Fibroblast of lung (primary cell): Measurements from ENCODE around the gene VASN. TPM values are rescaled to one million over a fixed set of nuclear protein-coding genes. Genes with fewer than 3 reads are reported as not detected.
A peak's percentile ranks its signal among the peaks of the same experiment; 100 is the strongest.

Experiments
- DNase-seq, 2 donors: peaks; one replicate each; pipeline versions ENCODE4 v3.0.0 to v3.0.0-alpha.2; 2010; ENCODE audit warnings: low read depth in 2 of 2
- H2AFZ ChIP-seq: 2 replicates; pipeline ENCODE4 v1.5.1; 2012; ENCODE audit warnings: low read length, control low read depth, inconsistent platforms
- H3K27ac ChIP-seq: 2 replicates; pipeline ENCODE4 v1.5.1; 2011; ENCODE audit warnings: low read length, control low read depth; ENCODE audit not compliant: insufficient read depth
- H3K27me3 ChIP-seq: 2 replicates; pipeline ENCODE4 v1.5.1; 2011; ENCODE audit warnings: mild to moderate bottlenecking, low read length; ENCODE audit not compliant: control insufficient read depth, insufficient read depth
- H3K36me3 ChIP-seq: 2 replicates; pipeline ENCODE4 v1.5.1; 2011; ENCODE audit warnings: low read length; ENCODE audit not compliant: control insufficient read depth, insufficient read depth
- H3K4me1 ChIP-seq: 2 replicates; pipeline ENCODE4 v1.5.1; 2011; ENCODE audit warnings: low read length; ENCODE audit not compliant: control insufficient read depth, insufficient read depth; ENCODE audit errors: extremely low read depth
- H3K4me2 ChIP-seq: 2 replicates; pipeline ENCODE4 v1.5.1; 2011; ENCODE audit warnings: low read length, control low read depth; ENCODE audit not compliant: insufficient read depth; ENCODE audit errors: extremely low read depth
- H3K4me3 ChIP-seq, 4 experiments: fragments of 200-600 bp in 1 of 4; sonication (generic) in 1 of 4; replicated peaks in 1 of 4; 2 replicates each; pipeline ENCODE4 v1.5.1; 2011 to 2016; ENCODE audit warnings: low read length in 4 of 4, low read depth in 3 of 4, mild to moderate bottlenecking in 3 of 4, control low read depth in 2 of 4, inconsistent platforms in 1 of 4, mixed read lengths in 1 of 4; ENCODE audit not compliant: insufficient read depth in 1 of 4; ENCODE audit errors: control extremely low read depth in 1 of 4
- H3K79me2 ChIP-seq: 2 replicates; pipeline ENCODE4 v1.5.1; 2012; ENCODE audit warnings: mild to moderate bottlenecking, low read length, inconsistent platforms; ENCODE audit not compliant: control insufficient read depth, insufficient read depth
- H3K9ac ChIP-seq: 2 replicates; pipeline ENCODE4 v1.5.1; 2011; ENCODE audit warnings: mild to moderate bottlenecking, low read length, control low read depth; ENCODE audit not compliant: insufficient read depth
- H3K9me3 ChIP-seq: 2 replicates; pipeline ENCODE4 v1.5.1; 2012; ENCODE audit warnings: low read depth, low read length; ENCODE audit not compliant: control insufficient read depth, insufficient read depth
- H4K20me1 ChIP-seq: 2 replicates; pipeline ENCODE4 v1.5.1; 2011; ENCODE audit warnings: low read length; ENCODE audit not compliant: control insufficient read depth, insufficient read depth; ENCODE audit errors: extremely low read depth
- EZH2 ChIP-seq: IDR thresholded peaks from 2 replicates; pipeline ENCODE4 v1.5.1; 2012; ENCODE audit warnings: low read length, control low read depth, mild to moderate bottlenecking; ENCODE audit errors: missing control alignments
- polyA plus RNA-seq, 2 donors: library from polyadenylated mRNA; depleted of rRNA in 1 of 2; stranded (reverse) in 1 of 2; unstranded in 1 of 2; fragments of >200 nt; gene quantifications; 2 replicates each; pipeline ENCODE4 v1.2.1, GENCODE V29; 2011 to 2012; ENCODE audit warnings: missing spikeins in 1 of 2
- total RNA-seq: library from RNA; depleted of rRNA; stranded (reverse); fragments of >200 nt; gene quantifications from 2 replicates; pipeline ENCODE4 v1.2.1, GENCODE V29; 2014
- TF ChIP-seq, protein P1 (sequence below), 2 donors: IDR thresholded peaks in 1 of 2; conservative IDR thresholded peaks in 1 of 2; 1 replicate in 1 of 2; 2 replicates in 1 of 2; pipeline ENCODE4 v1.5.1; 2011 to 2012; ENCODE audit warnings: low read length in 2 of 2, control low read depth in 1 of 2, inconsistent platforms in 1 of 2, low read depth in 1 of 2, mild to moderate bottlenecking in 1 of 2

VASN gene
- total and polyA plus RNA-seq, 2 donors (not counting 1 experiment from before 2014, with no cell fraction given), result 61.9 to 79.4 TPM

DNA sequence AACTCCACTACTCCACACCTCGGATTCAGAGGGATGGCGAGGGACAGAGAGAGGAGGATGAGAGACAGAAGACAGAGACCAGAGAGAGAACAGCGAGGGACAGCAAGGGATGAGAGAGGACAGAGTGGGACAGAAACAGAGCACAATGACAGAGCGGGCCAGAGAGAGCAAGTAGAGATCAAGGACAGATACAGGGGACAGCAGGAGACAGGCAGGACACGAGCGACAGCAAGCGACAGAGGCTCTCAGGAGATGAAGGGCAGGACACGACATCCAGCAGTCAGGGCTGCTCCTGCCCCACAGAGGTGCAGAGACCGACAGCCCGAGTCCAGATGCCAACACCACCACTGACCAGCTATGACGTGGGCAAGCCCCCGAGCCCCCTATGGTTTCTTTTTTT is 29.9 kb downstream of the VASN start:
- Histone ChIP-seq H3K79me2 (no peaks in the 10 kb centered on the region), H3K4me1 (no peaks in the 10 kb centered on the region), H2AFZ (no peak overlapping the region), H3K9me3 (no peaks in the 10 kb centered on the region), H3K9ac (no peak overlapping the region), H3K27ac (no peak overlapping the region), H3K4me3 (no peak overlapping the region), H3K36me3 (peaks cover 10% of the 10 kb centered on the region), H3K27me3 (no peaks in the 10 kb centered on the region), H3K4me2 (no peak overlapping the region), H4K20me1 (no peaks in the 10 kb centered on the region)
- TF ChIP-seq EZH2, result no peak
- TF ChIP-seq, protein P1, sequence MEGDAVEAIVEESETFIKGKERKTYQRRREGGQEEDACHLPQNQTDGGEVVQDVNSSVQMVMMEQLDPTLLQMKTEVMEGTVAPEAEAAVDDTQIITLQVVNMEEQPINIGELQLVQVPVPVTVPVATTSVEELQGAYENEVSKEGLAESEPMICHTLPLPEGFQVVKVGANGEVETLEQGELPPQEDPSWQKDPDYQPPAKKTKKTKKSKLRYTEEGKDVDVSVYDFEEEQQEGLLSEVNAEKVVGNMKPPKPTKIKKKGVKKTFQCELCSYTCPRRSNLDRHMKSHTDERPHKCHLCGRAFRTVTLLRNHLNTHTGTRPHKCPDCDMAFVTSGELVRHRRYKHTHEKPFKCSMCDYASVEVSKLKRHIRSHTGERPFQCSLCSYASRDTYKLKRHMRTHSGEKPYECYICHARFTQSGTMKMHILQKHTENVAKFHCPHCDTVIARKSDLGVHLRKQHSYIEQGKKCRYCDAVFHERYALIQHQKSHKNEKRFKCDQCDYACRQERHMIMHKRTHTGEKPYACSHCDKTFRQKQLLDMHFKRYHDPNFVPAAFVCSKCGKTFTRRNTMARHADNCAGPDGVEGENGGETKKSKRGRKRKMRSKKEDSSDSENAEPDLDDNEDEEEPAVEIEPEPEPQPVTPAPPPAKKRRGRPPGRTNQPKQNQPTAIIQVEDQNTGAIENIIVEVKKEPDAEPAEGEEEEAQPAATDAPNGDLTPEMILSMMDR (conservative IDR thresholded peaks at IDR 0.05 in 1 of 2, IDR thresholded peaks at IDR 0.05 in 1 of 2; ENCODE audit: low read depth in 1 of 2, low read length in 2 of 2), result no peak
- DNase-seq, result no peak

DNA sequence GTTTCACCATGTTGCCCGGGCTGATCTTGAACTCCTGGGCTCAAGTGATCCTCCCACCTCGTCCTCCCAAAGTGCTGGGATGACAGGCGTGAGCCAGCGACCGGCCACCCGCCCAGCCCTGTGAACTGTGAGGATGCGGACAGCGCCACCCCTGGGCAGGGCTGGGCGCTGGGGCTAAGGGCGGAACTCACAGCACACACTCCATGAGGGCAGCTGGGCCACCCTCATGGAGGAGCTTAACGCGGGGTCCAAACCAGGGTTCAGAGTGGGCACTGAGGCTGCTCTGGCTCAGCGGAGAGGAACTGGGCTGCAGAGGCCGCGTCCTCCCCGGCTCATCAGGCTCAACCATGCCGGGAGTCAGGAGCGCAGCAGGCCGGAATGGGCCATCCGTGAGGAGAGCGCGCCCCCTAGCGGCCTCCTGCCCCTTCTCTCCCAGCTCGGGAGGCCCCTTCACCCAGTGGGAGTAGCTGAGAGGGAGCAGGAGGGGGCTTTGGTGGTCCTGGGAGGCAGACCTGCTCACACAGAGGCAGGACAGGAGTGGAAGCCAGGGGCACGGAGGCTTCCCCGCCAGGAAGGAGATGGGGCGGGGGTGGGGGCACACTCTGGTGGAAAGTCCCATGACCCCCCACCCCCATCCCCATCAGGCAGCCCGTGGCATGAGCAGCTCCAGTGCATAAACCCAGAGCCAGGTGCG is 30.9 kb downstream of the VASN start:
- H3K4me2 ChIP-seq, result peak overlapping the region; percentile 11
- peaks cover 14% of the 10 kb centered on the region for H3K36me3 ChIP-seq
- no peak overlapping the region for H3K4me3 ChIP-seq
- H3K4me1 ChIP-seq, result peaks cover under 1% of the 10 kb centered on the region
- H3K27me3 ChIP-seq, result no peaks in the 10 kb centered on the region
- DNase-seq, result peak; percentile 55 to 72
- H3K9ac ChIP-seq, result no peak overlapping the region
- no peaks in the 10 kb centered on the region for H3K79me2 ChIP-seq
- no peak overlapping the region for H3K27ac ChIP-seq
- H2AFZ ChIP-seq, result no peak overlapping the region
- TF ChIP-seq, protein P1 (conservative IDR thresholded peaks at IDR 0.05 in 1 of 2, IDR thresholded peaks at IDR 0.05 in 1 of 2; ENCODE audit: low read depth in 1 of 2, low read length in 2 of 2), result peak; percentile 63 to 77
- TF ChIP-seq EZH2, result no peak
- H4K20me1 ChIP-seq, result no peaks in the 10 kb centered on the region
- no peaks in the 10 kb centered on the region for H3K9me3 ChIP-seq

DNA sequence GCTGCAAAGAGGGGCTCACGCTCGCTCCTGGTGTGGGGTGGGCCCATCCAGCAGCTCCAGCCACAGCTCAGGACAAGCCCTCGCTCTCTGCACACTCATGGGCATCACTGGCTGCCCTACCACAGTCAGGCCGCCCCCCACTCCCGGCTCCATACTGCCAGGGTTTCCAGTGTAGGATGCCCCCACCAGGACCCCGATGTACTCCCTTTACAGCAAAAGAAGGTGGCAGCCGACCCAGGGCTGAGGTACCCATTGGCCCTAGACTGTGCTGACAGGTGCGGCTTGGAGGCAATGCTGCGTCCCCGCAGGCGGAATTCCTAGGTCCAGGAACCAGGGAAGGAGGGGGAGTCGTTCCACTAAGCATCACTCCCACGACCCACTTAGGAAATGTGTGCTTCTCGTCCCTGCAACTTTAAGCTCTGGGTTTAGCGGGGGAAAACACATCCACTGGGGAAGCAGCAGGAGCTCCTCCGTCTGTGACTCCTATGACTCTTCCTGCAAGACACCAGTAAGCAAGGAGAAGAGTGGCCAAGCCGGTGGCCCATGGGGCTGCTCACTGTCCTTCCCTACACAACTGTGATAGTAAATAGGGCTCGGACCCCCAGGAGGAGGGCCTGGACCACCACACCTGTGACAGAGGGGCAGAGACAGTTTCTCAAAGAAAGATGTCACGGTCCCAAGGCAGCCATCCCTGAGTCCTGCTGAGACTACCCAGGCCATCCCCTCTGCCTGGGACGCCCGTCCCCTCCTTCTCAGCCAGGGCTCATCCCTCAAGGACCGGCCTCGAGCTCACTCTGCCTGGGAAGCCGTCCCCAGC is 31.7 kb downstream of the VASN start:
- TF ChIP-seq, protein P1 (conservative IDR thresholded peaks at IDR 0.05 in 1 of 2, IDR thresholded peaks at IDR 0.05 in 1 of 2; ENCODE audit: low read depth in 1 of 2, low read length in 2 of 2), result no peak
- TF ChIP-seq EZH2, result no peak

More for the DNA sequence above, 31.7 kb downstream of the VASN start:
- H3K4me3 ChIP-seq, result no peak overlapping the region
- H3K27me3 ChIP-seq, result no peaks in the 10 kb centered on the region
- no peaks in the 10 kb centered on the region for H3K79me2 ChIP-seq
- H3K9ac ChIP-seq, result no peak overlapping the region
- H3K4me1 ChIP-seq, result peaks cover 7% of the 10 kb centered on the region
- H2AFZ ChIP-seq, result no peak overlapping the region
- H3K36me3 ChIP-seq, result peaks cover 16% of the 10 kb centered on the region
- DNase-seq, result no peak
- no peak overlapping the region for H3K4me2 ChIP-seq
- H3K9me3 ChIP-seq, result no peaks in the 10 kb centered on the region
- H4K20me1 ChIP-seq, result no peaks in the 10 kb centered on the region
- H3K27ac ChIP-seq, result no peak overlapping the region
